GM12874 (cell line): ENCODE results near the gene NAP1L4.

Source experiments
- CTCF ChIP-seq: IDR thresholded peaks from 2 replicates; pipeline ENCODE4 v1.5.1; 2011; ENCODE audit warnings: low read depth, mild to moderate bottlenecking, control low read depth, low read length, moderate library complexity; ENCODE audit not compliant: insufficient read depth

The NAP1L4 gene, protein sequence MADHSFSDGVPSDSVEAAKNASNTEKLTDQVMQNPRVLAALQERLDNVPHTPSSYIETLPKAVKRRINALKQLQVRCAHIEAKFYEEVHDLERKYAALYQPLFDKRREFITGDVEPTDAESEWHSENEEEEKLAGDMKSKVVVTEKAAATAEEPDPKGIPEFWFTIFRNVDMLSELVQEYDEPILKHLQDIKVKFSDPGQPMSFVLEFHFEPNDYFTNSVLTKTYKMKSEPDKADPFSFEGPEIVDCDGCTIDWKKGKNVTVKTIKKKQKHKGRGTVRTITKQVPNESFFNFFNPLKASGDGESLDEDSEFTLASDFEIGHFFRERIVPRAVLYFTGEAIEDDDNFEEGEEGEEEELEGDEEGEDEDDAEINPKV

GRCh38 chr11:2992234-2992996 is at the start of gene NAP1L4:
Gene NAP1L4 (minus strand): TSS chr11:2992329. CDS start chr11:2979220, 13,109 bp downstream.
- no peak for TF ChIP-seq CTCF

- no peak for TF ChIP-seq CTCF
These were observed 48.8 kb upstream of the NAP1L4 start for GRCh38 chr11:3040881-3041280.

- no peak for TF ChIP-seq CTCF
These were observed 45.8 kb upstream of the NAP1L4 start for GRCh38 chr11:3037945-3038271.

- TF ChIP-seq CTCF, result peak; percentile 64; the same call in 1 of the 2 replicates
These were observed 45.2 kb upstream of the NAP1L4 start for GRCh38 chr11:3037040-3037944.

DNA sequence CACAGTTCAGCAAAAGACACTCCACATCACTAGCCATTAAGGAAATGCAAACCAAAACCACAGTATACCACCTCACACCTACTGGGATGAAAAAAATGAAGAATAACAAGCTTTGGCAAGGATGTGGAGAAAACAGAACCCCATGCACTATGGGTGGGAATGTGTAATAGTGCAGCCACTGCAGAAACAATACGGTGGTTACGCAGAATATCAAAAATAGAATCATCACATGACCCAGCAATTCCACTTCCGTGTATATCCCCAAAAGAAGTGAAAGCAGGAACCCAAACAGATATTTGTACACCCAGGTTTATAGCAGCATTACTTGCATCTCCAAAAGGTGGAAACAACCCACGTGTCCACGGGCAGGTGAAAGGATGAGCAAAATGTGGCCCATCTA is 44.3 kb upstream of the NAP1L4 start:
- no peak for TF ChIP-seq CTCF

DNA sequence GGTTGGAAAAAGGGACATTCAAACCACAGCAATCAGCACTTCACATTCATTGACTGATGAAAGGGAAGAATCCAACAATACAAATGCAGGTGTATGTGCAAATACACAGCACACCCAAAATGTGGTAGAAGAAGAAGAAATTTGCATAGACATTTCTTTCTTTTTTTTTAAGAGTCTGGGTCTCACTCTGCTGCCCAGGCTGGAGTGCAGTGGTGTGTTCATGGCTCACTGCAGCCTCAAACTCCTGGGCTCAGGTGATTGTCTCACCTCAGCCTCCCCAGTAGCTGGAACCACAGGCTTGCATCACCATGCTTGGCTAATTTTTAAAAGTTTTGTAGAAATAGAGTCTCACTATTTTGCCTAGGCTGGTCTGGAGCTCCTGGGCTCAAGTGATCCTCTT is 43.2 kb upstream of the NAP1L4 start:
- TF ChIP-seq CTCF, result no peak
